Endothelial cell of umbilical vein (primary cell): Measurements from ENCODE around the gene OR2B6. TPM values are rescaled to one million over a fixed set of nuclear protein-coding genes. Genes with fewer than 3 reads are reported as not detected.

Experiments
- BruUV-seq: library from RNA; stranded (reverse); fragments of 400-500 nt; replicated peaks from 2 replicates; lab custom pipeline; 2021; lab: Mats Ljungman, UMichigan
- CTCF ChIA-PET: fragments of 300-600, 350-600 bp; sonication (Branson Sonifier 250); formaldehyde crosslinking; loops from one replicate; lab custom pipeline; 2021; ENCODE audit warnings: antibody characterized with exemption, inconsistent platforms; lab: Charles Lee
- POLR2A ChIA-PET: fragments of 300-600, 350-600 bp; sonication (Branson Sonifier 250); formaldehyde crosslinking; loops from one replicate; lab custom pipeline; 2021; ENCODE audit warnings: antibody characterized with exemption, inconsistent platforms; lab: Charles Lee
- DNase-seq: peaks from one replicate; pipeline ENCODE4 v3.0.0-alpha.2; 2011; ENCODE audit warnings: low read depth, low spot score
- FAIRE-seq: peaks from 2 replicates; lab custom pipeline; 2011; peaks lifted over from hg19 to GRCh38; lab: Jason Lieb, UNC
- H2AFZ ChIP-seq: 2 replicates; pipeline ENCODE4 v1.6.0; 2012; ENCODE audit warnings: low read depth, low read length, control low read depth, inconsistent platforms
- H3K27ac ChIP-seq: 2 replicates; pipeline ENCODE4 v1.5.1; 2011; ENCODE audit warnings: low read depth, mild to moderate bottlenecking, control low read depth, low read length, moderate library complexity; ENCODE audit not compliant: insufficient read depth
- H3K27me3 ChIP-seq, 2 experiments: 2 replicates each; pipeline versions ENCODE4 v1.6.0 to v1.6.1; 2011; ENCODE audit warnings: low read length in 2 of 2, mixed read lengths in 1 of 2; ENCODE audit not compliant: control insufficient read depth in 2 of 2, insufficient read depth in 2 of 2
- H3K36me3 ChIP-seq, 2 experiments: 2 replicates in 1 of 2; 3 replicates in 1 of 2; pipeline ENCODE4 v1.5.1; 2011; ENCODE audit warnings: low read length in 2 of 2, mild to moderate bottlenecking in 1 of 2, moderate library complexity in 1 of 2; ENCODE audit not compliant: control insufficient read depth in 2 of 2, insufficient read depth in 2 of 2; ENCODE audit errors: extremely low read depth in 1 of 2
- H3K4me1 ChIP-seq: 3 replicates; pipeline ENCODE4 v1.5.1; 2011; ENCODE audit warnings: mild to moderate bottlenecking, low read length; ENCODE audit not compliant: control insufficient read depth, insufficient read depth; ENCODE audit errors: extremely low read depth
- H3K4me2 ChIP-seq: 2 replicates; pipeline ENCODE4 v1.6.1; 2011; ENCODE audit warnings: low read length, control low read depth, mixed read lengths; ENCODE audit not compliant: insufficient read depth
- H3K4me3 ChIP-seq, 3 experiments: fragments of 200-600 bp in 1 of 3; sonication (generic), shearing (Covaris generic) in 1 of 3; replicated peaks in 1 of 3; 2 replicates each; pipeline ENCODE4 v1.5.1; 2011 to 2016; ENCODE audit warnings: control low read depth in 3 of 3, low read length in 3 of 3, mild to moderate bottlenecking in 2 of 3, inconsistent platforms in 1 of 3, low read depth in 1 of 3, moderate library complexity in 1 of 3; ENCODE audit not compliant: insufficient read depth in 1 of 3
- H3K79me2 ChIP-seq: 2 replicates; pipeline ENCODE4 v1.6.0; 2012; ENCODE audit warnings: low read length, inconsistent platforms; ENCODE audit not compliant: control insufficient read depth, insufficient read depth
- H3K9ac ChIP-seq: replicated peaks from 2 replicates; pipeline ENCODE3; 2011; ENCODE audit warnings: low read length, control low read depth; ENCODE audit not compliant: insufficient read depth; ENCODE audit errors: extremely low read depth
- H3K9me1 ChIP-seq: replicated peaks from 3 replicates; pipeline ENCODE4 v1.6.0; 2011; ENCODE audit warnings: mild to moderate bottlenecking, low read length; ENCODE audit not compliant: control insufficient read depth, insufficient read depth; ENCODE audit errors: extremely low read depth
- H3K9me3 ChIP-seq: replicated peaks from 2 replicates; pipeline ENCODE4 v1.5.1; 2012; ENCODE audit warnings: low read length, inconsistent platforms; ENCODE audit not compliant: control insufficient read depth, insufficient read depth
- H4K20me1 ChIP-seq: replicated peaks from 2 replicates; pipeline ENCODE3; 2011; ENCODE audit warnings: mild to moderate bottlenecking, low read length; ENCODE audit not compliant: control insufficient read depth, insufficient read depth; ENCODE audit errors: extremely low read depth
- EZH2 ChIP-seq: IDR thresholded peaks from 2 replicates; pipeline ENCODE4 v1.6.1; 2012; ENCODE audit warnings: borderline replicate concordance, low read depth, mild to moderate bottlenecking, moderate library complexity, low read length, inconsistent platforms; ENCODE audit not compliant: severe bottlenecking
- FOS ChIP-seq: IDR thresholded peaks from 2 replicates; pipeline ENCODE4 v1.6.1; 2011; ENCODE audit warnings: mild to moderate bottlenecking, low read length, moderate library complexity, borderline replicate concordance; ENCODE audit not compliant: insufficient read depth
- GATA2 ChIP-seq: IDR thresholded peaks from 2 replicates; pipeline ENCODE4 v1.7.0; 2011; ENCODE audit warnings: low read depth, mild to moderate bottlenecking, moderate library complexity, mixed read lengths, low read length; ENCODE audit not compliant: insufficient read length, insufficient read depth
- JUN ChIP-seq: IDR thresholded peaks from 2 replicates; pipeline ENCODE4 v1.6.1; 2011; ENCODE audit warnings: borderline replicate concordance, low read depth; ENCODE audit not compliant: insufficient read length, insufficient read depth
- MYC ChIP-seq: IDR thresholded peaks from one replicate; pipeline ENCODE4 v1.6.1; 2011; ENCODE audit warnings: mild to moderate bottlenecking, low read depth, low read length
- POLR2A ChIP-seq: IDR thresholded peaks from 2 replicates; pipeline ENCODE4 v1.6.1; 2012; ENCODE audit warnings: low read depth, mild to moderate bottlenecking, control low read depth, low read length
- POLR2AphosphoS5 ChIP-seq: IDR thresholded peaks from 2 replicates; pipeline ENCODE4 v1.6.1; 2012; ENCODE audit warnings: low read depth, mild to moderate bottlenecking, control low read depth, low read length, moderate library complexity; ENCODE audit not compliant: insufficient read depth
- dilution Hi-C: fragments of 300-500 bp; cut with MboI; formaldehyde crosslinking; loops from one replicate; pipeline ENCODE4 v1.15.0; 2019; ENCODE audit warnings: low sequenced_read_pairs; ENCODE audit not compliant: extremely low pct_ligation_motif_present
- intact Hi-C: fragments of 100-400 bp; cut with micrococcal nuclease; formaldehyde crosslinking; loops from one replicate; pipeline ENCODE4 v1.10.0; 2022
- polyA plus RNA-seq, 4 experiments: library from polyadenylated mRNA; depleted of rRNA in 3 of 4; stranded (reverse) in 3 of 4; unstranded in 1 of 4; fragments of >200 nt; gene quantifications; 2 replicates each; pipeline versions ENCODE4 v1.2.1 to v1.2.3, GENCODE V29; 2011 to 2012; ENCODE audit warnings: missing spikeins in 1 of 4
- total RNA-seq: library from RNA; stranded (reverse); gene quantifications from 2 replicates; pipeline ENCODE4 v1.2.3, GENCODE V29; 2021
- TF ChIP-seq, protein P1 (sequence below): IDR thresholded peaks from 2 replicates; pipeline ENCODE4 v1.6.1; 2011; ENCODE audit not compliant: insufficient read depth, insufficient read length
- TF ChIP-seq, protein P2 (sequence below), 2 donors: IDR thresholded peaks; 1 replicate in 1 of 2; 2 replicates in 1 of 2; pipeline ENCODE4 v1.5.1; 2011; ENCODE audit warnings: low read length in 2 of 2, mild to moderate bottlenecking in 2 of 2, moderate library complexity in 2 of 2, control low read depth in 1 of 2, inconsistent platforms in 1 of 2, low read depth in 1 of 2; ENCODE audit not compliant: insufficient read depth in 1 of 2; ENCODE audit errors: extremely low read depth in 1 of 2

The OR2B6 gene
- total and polyA plus RNA-seq, 2 donors (not counting 3 experiments of a cell fraction or from before 2014, with no cell fraction given), result not detected

DNA sequence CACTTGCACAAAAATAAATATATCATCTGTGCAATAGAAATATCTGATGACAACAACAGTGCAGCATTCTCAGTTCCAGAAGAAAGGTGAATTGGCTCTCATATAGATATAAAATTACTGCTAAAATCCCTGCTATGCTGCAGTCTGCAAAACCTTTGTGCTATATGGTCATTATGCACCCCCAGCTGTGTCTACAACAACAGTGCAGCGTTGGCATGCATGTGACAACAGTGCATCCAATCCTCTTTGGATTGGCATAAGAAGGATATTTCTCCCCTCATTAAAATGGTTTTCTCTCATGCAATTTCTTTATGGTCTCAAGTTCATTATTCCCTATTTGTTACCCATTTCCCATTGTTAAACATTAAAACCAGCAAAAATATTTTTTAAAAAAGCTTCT, 23.1 kb downstream of the OR2B6 start:
- dilution Hi-C loops (no loop called here), intact Hi-C loops (no loop called here)
- Histone ChIP-seq H3K27me3 (no peaks in the 10 kb centered on the region), H3K4me3 (no peak overlapping the region), H4K20me1 (no peaks in the 10 kb centered on the region), H3K9me3 (no peaks in the 10 kb centered on the region), H3K9ac (no peak overlapping the region), H3K4me1 (no peaks in the 10 kb centered on the region), H3K9me1 (no peaks in the 10 kb centered on the region), H3K79me2 (no peaks in the 10 kb centered on the region), H3K27ac (no peak overlapping the region), H2AFZ (no peak overlapping the region), H3K4me2 (no peak overlapping the region), H3K36me3 (no peaks in the 10 kb centered on the region)
- POLR2A ChIA-PET, result no interaction called here
- no TSS peak for BruUV-seq
- FAIRE-seq (no peak), DNase-seq (no peak)
- CTCF ChIA-PET, result no interaction called here
- TF ChIP-seq, protein P1, sequence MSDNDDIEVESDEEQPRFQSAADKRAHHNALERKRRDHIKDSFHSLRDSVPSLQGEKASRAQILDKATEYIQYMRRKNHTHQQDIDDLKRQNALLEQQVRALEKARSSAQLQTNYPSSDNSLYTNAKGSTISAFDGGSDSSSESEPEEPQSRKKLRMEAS, result no peak
- TF ChIP-seq POLR2A (no peak), POLR2AphosphoS5 (no peak), EZH2 (no peak), JUN (no peak), MYC (no peak), FOS (no peak), GATA2 (no peak)
- TF ChIP-seq, protein P2, sequence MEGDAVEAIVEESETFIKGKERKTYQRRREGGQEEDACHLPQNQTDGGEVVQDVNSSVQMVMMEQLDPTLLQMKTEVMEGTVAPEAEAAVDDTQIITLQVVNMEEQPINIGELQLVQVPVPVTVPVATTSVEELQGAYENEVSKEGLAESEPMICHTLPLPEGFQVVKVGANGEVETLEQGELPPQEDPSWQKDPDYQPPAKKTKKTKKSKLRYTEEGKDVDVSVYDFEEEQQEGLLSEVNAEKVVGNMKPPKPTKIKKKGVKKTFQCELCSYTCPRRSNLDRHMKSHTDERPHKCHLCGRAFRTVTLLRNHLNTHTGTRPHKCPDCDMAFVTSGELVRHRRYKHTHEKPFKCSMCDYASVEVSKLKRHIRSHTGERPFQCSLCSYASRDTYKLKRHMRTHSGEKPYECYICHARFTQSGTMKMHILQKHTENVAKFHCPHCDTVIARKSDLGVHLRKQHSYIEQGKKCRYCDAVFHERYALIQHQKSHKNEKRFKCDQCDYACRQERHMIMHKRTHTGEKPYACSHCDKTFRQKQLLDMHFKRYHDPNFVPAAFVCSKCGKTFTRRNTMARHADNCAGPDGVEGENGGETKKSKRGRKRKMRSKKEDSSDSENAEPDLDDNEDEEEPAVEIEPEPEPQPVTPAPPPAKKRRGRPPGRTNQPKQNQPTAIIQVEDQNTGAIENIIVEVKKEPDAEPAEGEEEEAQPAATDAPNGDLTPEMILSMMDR (IDR thresholded peaks at IDR 0.05; ENCODE audit: extremely low read depth in 1 of 2, insufficient read depth in 1 of 2, low read depth in 1 of 2, low read length in 2 of 2), result no peak
